ENCODE measurements around the gene AVPI1.
"Not testable (repeated sequence)": the region's sequence is repeated elsewhere in the genome, so short reads cannot be mapped to it uniquely, and the experiment has no call there.

AVPI1 gene

DNA sequence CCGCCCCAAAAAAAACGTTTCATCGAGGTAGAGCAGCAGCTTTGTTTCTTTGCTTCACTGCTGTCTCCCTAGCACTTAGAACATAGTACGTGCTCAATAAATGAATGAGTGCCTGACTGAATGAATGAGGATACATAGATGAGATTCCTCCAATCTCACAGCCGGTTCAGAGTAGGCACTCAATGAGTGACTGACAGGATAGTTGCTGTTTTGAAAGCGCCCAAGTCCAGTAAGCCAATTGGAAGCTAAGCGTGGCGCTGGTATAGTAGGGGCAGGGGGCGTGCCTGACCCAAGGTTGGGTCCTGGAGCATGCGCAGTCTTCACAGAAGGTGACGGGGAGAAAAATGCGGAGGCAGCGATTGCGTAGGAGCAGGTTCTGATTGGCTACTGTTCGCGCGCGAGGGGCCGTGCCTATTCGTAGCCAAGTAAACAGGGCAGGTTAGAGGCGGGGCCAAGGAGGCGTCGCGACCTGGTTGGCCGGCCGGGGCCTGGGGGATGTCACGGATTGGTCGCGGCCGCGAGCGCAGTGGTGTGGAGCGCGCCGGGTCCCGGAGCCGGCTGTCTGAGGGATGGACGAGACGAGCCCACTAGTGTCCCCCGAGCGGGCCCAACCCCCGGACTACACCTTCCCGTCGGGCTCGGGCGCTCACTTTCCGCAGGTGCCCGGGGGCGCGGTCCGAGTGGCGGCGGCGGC, 46.7 kb downstream of the AVPI1 start, which contains the start of gene PI4K2A:
TSS of gene PI4K2A (plus strand) at position 498 of the 694 bp plus-strand sequence. CDS start at position 570, 72 bp downstream.
- H3K4me3 ChIP-seq (ENCODE audit: low read length) = peak within 1 kb of the TSS; percentile 73
- H3K27ac ChIP-seq (ENCODE audit: low read depth, low read length) = peak within 1 kb of the TSS; percentile 78
- H3K27me3 ChIP-seq (ENCODE audit: control insufficient read depth, insufficient read depth, low read length) = no peaks in the 10 kb centered on the region
- H3K9ac ChIP-seq (ENCODE audit: low read length) = peak within 1 kb of the TSS; percentile 45
- H3K4me1 ChIP-seq (ENCODE audit: control insufficient read depth, insufficient read depth, low read length) = peaks cover 6% of the 10 kb centered on the region
- H3K36me3 ChIP-seq (ENCODE audit: control insufficient read depth, insufficient read depth, low read length) = no peaks in the 10 kb centered on the region

DNA sequence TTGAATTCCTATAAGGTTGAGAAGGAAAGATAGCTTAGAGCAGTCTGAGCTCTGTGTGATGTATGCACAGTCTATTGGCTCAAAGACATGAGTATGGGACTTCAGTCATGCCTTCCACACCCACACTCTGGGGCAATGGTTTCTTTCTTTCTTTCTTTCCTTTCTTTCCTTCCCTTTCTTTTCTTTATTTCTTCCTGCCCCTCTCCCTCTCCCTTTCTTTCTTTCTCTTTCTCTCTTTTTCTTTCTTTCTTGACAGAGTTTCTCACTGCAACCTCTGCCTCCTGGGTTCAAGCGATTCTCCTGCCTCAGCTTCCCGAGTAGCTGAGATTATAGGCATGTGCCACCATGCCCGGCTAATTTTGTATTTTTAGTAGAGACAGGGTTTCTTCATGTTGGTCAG, 48.0 kb downstream of the AVPI1 start:
- not testable (repeated sequence) for H3K4me3 ChIP-seq (ENCODE audit: low read length); H3K27me3 ChIP-seq (ENCODE audit: control insufficient read depth, insufficient read depth, low read length); H3K4me1 ChIP-seq (ENCODE audit: control insufficient read depth, insufficient read depth, low read length); H3K27ac ChIP-seq (ENCODE audit: low read depth, low read length); H3K36me3 ChIP-seq (ENCODE audit: control insufficient read depth, insufficient read depth, low read length); H3K9ac ChIP-seq (ENCODE audit: low read length)

DNA sequence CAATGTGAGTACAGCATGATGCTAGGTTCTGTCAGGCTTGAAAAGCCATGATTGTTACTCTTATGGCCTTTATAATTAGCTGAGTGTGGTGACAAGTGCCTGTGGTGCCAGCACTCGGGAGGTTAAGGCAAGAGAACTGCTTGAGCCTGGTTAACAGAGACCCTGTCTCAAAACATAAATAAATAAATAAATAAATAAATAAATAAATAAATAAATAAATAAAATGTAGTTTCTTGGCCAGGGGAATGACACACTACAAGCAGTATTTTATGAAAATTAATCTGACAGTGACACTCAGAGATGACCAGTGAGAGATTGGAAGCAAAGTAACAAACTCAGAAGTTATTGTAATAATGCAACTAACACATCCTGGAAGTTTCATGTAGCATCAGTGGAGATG, 51.5 kb downstream of the AVPI1 start:
- Histone ChIP-seq H3K27ac (ENCODE audit: low read depth, low read length) (no peak overlapping the region), H3K4me3 (ENCODE audit: low read length) (no peak overlapping the region), H3K36me3 (ENCODE audit: control insufficient read depth, insufficient read depth, low read length) (no peaks in the 10 kb centered on the region), H3K27me3 (ENCODE audit: control insufficient read depth, insufficient read depth, low read length) (no peaks in the 10 kb centered on the region), H3K4me1 (ENCODE audit: control insufficient read depth, insufficient read depth, low read length) (no peaks in the 10 kb centered on the region), H3K9ac (ENCODE audit: low read length) (no peak overlapping the region)

DNA sequence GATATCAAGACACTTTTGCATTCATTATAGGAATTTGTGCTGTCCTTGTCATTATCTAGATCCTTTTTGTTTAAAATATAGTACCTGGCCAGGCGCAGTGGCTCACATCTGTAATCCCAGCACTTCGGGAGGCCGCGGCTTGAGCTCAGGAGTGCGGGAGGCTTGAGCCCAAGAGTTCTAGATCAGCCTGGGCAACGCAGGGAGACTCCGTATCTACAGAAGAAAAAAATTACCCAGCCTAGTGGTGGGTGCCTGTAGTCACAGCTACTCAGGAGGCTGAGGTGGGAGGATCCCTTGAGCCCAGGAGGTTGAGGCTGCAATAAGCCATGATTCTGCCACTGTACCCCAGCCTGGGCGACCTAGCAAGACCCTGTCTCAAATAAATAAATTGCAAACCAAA, 53.1 kb downstream of the AVPI1 start:
- Histone ChIP-seq H3K4me1 (ENCODE audit: control insufficient read depth, insufficient read depth, low read length) (no peaks in the 10 kb centered on the region), H3K27ac (ENCODE audit: low read depth, low read length) (peak overlapping the region; percentile 62), H3K27me3 (ENCODE audit: control insufficient read depth, insufficient read depth, low read length) (no peaks in the 10 kb centered on the region), H3K9ac (ENCODE audit: low read length) (no peak overlapping the region), H3K36me3 (ENCODE audit: control insufficient read depth, insufficient read depth, low read length) (no peaks in the 10 kb centered on the region), H3K4me3 (ENCODE audit: low read length) (peak overlapping the region; percentile 88)

DNA sequence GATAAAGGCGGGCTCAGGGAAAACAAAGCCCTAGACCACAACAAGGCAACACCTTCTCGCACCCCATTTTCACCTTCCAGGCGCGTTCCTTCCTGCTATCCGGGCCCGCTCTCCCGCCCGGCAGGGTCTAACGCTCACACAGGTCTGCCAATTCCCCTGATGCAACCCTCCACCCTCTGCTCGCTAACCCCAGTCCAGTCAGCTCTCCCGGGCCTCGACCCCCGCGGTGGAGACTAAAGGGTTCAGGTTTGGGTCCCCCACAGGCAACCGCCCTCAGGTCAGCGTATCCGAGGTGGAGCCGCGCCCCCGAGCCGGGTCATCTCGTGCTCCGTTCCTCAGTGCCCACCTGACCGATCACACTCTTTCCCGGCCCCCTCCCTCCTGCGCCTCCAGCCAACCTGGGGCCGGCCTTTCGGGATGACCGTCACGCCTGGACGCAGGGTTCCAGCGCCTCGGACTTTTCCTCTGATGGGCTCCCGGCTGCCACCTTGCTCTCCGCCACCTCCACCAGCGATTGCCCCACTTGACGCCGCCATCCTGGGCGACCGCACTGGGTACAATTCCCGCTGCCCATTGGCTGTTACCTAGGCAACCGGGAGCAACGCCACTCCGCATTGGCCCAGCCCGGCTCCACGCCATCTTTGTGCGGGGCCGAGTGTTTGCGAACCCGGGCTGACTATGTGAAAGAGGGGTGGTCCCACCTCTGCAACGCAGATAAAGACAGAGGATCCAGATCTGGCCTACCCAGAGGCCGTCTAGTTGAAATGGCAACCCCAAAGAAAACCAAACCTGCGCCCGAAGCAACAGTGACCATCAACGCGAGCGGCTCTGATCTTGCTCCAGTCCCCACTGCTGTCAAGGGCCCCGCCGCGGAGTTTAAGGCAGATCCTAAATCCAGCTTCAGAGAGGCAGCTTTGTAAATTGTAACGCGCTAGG, 53.8 kb downstream of the AVPI1 start, which contains the start of gene MORN4:
TSS of gene MORN4 (minus strand) at position 552 of the 936 bp plus-strand sequence. CDS start 13,847 bp downstream, outside the sequence.
- Histone ChIP-seq H3K4me1 (ENCODE audit: control insufficient read depth, insufficient read depth, low read length) (no peaks in the 10 kb centered on the region), H3K27me3 (ENCODE audit: control insufficient read depth, insufficient read depth, low read length) (no peaks in the 10 kb centered on the region), H3K27ac (ENCODE audit: low read depth, low read length) (peak within 1 kb of the TSS; percentile 62), H3K9ac (ENCODE audit: low read length) (peak within 1 kb of the TSS; percentile 52), H3K4me3 (ENCODE audit: low read length) (peak within 1 kb of the TSS; percentile 88), H3K36me3 (ENCODE audit: control insufficient read depth, insufficient read depth, low read length) (no peaks in the 10 kb centered on the region)

DNA sequence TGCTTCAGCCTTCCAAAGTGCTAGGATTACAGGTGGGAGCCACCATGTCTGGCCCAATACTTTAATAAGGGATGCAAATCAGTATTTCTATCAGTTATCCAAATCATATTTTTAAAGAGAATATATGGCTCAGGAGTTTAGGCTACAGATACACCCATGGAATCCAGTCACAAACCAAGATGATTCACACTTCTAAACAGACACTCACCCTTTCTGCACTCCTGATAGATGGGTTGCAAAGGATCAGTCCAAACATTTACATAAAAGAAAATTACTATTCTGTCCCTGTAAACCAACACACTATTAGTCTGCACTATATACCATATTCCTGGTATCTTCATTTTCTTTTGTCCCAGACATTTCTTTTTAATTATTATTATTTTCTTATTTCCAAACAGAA, 55.9 kb downstream of the AVPI1 start:
- Histone ChIP-seq H3K4me1 (ENCODE audit: control insufficient read depth, insufficient read depth, low read length) (no peaks in the 10 kb centered on the region), H3K9ac (ENCODE audit: low read length) (no peak overlapping the region), H3K27ac (ENCODE audit: low read depth, low read length) (no peak overlapping the region), H3K4me3 (ENCODE audit: low read length) (no peak overlapping the region), H3K36me3 (ENCODE audit: control insufficient read depth, insufficient read depth, low read length) (no peaks in the 10 kb centered on the region), H3K27me3 (ENCODE audit: control insufficient read depth, insufficient read depth, low read length) (no peaks in the 10 kb centered on the region)

DNA sequence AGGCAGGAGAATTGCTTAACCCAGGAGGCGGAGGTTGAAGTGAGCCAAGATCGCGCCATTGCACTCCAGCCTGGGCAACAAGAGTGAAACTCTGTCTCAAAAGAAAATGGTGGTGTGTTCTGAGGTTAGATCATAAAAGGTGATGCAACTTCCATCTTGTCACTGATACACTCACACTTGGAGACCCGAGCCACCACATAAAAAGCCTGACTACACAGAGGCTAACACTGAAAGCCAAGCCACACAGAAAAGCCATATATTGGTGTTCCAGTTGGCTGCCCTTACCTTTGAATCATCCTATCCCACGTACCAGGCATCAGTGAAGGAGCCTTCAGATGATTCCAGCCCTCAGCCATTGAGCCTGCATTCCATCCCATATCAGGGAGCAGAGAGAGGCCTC, 57.8 kb downstream of the AVPI1 start:
- Histone ChIP-seq H3K27me3 (ENCODE audit: control insufficient read depth, insufficient read depth, low read length) (no peaks in the 10 kb centered on the region), H3K4me1 (ENCODE audit: control insufficient read depth, insufficient read depth, low read length) (no peaks in the 10 kb centered on the region), H3K27ac (ENCODE audit: low read depth, low read length) (no peak overlapping the region), H3K36me3 (ENCODE audit: control insufficient read depth, insufficient read depth, low read length) (no peaks in the 10 kb centered on the region), H3K4me3 (ENCODE audit: low read length) (no peak overlapping the region), H3K9ac (ENCODE audit: low read length) (no peak overlapping the region)

DNA sequence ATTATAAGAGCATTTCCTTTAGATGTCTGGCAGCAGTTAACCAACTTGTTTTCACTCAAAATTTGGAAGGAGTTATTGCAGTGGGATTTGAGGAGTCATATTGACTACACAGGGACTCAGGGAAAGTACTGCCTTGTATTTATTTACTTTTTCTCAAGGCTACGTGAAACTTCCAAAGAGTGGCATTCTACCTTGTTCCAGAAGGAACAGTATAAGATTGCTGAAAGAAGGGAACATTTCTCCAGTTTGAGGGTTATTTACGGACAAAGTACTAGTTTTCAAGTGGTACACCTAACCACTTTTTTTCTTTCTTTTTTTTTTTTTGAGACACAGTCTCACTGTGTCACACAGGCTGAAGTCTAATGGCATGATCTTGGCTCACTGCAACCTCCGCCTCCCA, 58.8 kb downstream of the AVPI1 start:
- Histone ChIP-seq H3K4me3 (ENCODE audit: low read length) (no peak overlapping the region), H3K9ac (ENCODE audit: low read length) (no peak overlapping the region), H3K4me1 (ENCODE audit: control insufficient read depth, insufficient read depth, low read length) (no peaks in the 10 kb centered on the region), H3K36me3 (ENCODE audit: control insufficient read depth, insufficient read depth, low read length) (no peaks in the 10 kb centered on the region), H3K27ac (ENCODE audit: low read depth, low read length) (no peak overlapping the region), H3K27me3 (ENCODE audit: control insufficient read depth, insufficient read depth, low read length) (no peaks in the 10 kb centered on the region)

DNA sequence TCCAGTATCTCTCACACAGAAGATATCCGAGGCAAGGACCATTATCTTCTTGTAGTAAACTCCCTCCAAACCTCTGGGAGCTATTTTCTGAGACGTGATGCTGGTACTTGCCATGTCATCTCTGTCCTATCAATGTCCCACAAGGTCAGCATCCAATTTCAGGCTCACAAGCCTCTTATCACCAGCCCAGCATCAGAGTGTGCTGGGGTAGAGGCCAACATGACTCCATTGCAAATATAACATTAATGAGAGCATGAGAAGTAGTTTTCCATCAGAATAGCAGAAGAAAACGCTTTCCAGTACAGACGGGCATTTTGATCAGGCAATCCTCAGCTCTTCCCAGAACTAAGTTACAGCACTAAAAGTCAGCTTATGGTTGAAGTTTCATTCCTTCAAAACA, 59.3 kb downstream of the AVPI1 start:
- Histone ChIP-seq H3K36me3 (ENCODE audit: control insufficient read depth, insufficient read depth, low read length) (no peaks in the 10 kb centered on the region), H3K27me3 (ENCODE audit: control insufficient read depth, insufficient read depth, low read length) (no peaks in the 10 kb centered on the region), H3K9ac (ENCODE audit: low read length) (no peak overlapping the region), H3K27ac (ENCODE audit: low read depth, low read length) (no peak overlapping the region), H3K4me3 (ENCODE audit: low read length) (no peak overlapping the region), H3K4me1 (ENCODE audit: control insufficient read depth, insufficient read depth, low read length) (no peaks in the 10 kb centered on the region)
